HG02884 (cell line): Measurements from ENCODE around the gene TEX47.

Experiments used
- ATAC-seq: cut with Tn5 transposase; IDR thresholded peaks from one replicate; pipeline ENCODE4 v1.9.1; 2021; ENCODE audit warnings: mild to moderate bottlenecking, moderate library complexity; ENCODE audit not compliant: unreplicated experiment

The TEX47 gene

DNA sequence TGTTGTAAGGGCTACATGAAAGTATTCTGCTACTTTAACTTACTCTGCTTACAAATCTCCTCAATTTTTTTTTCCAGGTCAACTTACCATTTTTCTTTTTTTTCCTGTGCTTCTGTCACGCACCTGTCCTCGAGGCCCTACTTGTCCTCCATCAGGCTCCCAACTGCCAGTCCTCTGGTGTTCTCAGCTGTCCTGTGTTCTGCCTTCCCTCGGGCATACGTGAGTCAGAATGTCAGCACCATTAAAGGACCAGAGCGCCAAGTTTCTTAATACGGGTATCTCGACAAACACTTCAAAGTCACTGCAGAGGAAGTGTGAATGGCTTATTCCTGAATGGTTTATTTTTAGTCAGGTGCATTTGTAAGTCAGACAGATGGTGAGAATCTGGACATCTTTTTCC lies at the start of gene TEX47:
TSS of gene TEX47 (minus strand) at position 185 of the 400 bp plus-strand sequence. CDS start 795 bp downstream, outside the sequence.
- no peak for ATAC-seq

DNA sequence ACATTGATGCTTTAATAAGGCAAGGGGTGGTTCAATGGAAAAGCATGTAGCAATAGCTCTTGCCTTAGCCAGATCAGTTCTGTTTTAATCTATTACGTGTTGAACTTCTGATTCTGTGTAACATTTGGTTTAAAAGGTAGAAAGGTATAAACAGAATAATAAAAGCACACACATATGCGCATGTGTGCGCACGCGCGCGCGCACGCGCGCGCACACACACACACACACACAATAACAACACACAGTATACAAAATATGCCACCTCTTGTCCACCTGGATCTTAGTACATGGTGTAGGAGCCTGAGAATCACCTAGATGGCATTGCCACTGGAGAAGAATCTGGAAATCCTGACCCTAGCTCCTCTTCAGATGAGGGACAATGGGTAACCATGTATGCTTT lies 49.6 kb upstream of the TEX47 start:
- no peak for ATAC-seq

DNA sequence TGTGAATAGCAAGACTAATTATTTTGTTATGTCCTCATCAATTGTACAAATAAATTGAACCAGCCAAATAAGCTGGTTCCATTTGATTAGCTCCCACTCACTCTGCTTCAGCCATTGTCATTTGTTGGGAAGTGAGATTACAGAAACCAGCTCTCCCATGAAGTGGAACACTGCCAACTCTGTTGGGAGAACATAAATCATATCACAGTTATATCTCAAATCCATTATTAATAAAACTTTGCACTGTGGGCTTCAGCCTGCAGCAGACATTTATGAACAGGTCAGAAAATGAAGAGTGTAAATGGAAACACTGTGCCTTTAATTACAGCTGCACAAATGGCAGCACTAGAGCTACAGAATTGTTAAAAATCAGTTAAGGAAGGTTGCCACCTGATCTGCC lies 46.7 kb upstream of the TEX47 start:
- no peak for ATAC-seq

DNA sequence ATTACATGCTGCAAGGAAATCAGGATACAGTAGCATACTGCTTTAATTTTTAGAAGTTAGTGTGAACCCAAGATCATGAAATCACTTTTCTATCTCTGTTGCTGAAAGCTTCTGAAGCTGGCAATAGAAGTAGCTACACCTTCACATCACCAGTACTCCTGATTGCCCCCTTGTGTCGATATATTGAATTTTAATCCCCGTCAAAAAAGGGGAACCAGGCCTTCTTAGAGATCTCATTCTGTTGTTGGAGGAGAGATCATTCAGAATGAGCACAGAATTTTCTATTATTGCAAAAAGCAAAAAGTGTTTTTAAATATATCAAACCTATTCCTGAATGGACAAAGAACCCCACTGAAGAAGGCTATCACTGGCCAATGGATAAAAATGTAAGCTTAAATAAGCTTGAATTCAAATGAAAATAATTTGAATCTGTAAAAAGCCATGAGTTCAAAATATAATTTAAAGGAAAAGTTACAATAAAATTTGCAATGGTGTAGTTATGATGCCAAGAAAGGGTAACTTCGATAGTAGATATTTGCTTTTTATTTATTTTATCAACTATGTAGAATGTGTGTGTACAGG lies 39.7 kb upstream of the TEX47 start:
- ATAC-seq, result peak; percentile 95

DNA sequence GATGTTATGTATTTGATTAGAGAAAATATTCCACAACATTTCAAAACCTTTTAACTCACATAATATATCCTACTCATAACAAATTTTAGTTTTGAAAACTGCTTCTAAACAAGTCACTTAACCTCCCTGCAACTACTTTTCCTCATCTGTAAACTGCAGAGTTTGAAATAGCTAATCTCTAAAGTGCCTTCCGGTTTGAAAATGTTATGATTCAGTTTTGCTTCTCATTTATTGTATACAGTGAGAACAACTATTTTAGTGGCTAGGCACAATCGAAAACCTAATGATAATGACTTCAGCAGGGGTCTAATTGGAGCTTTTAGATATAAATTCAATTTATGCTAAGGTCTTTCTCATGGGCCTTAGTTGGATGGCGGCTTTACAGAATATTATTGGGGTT lies 30.7 kb upstream of the TEX47 start:
- ATAC-seq, result no peak

DNA sequence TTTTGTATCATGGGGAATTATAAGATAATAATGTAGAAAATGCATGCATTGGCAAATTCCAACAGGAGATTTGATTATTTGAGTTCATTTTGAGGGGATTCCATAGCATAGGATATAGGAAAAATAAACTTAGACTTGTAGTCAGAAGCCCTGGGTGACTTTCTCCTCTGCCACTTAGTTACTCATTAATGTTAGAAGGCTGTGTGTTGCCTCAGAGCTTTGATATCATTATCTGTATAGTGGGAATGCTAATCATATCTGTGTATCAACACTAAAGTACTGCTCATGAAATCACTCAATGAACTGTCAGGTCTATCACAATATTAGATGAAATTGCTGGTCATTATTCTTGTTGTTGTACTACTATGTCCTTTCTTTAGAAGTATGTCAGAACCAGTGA lies 23.0 kb upstream of the TEX47 start:
- no peak for ATAC-seq

DNA sequence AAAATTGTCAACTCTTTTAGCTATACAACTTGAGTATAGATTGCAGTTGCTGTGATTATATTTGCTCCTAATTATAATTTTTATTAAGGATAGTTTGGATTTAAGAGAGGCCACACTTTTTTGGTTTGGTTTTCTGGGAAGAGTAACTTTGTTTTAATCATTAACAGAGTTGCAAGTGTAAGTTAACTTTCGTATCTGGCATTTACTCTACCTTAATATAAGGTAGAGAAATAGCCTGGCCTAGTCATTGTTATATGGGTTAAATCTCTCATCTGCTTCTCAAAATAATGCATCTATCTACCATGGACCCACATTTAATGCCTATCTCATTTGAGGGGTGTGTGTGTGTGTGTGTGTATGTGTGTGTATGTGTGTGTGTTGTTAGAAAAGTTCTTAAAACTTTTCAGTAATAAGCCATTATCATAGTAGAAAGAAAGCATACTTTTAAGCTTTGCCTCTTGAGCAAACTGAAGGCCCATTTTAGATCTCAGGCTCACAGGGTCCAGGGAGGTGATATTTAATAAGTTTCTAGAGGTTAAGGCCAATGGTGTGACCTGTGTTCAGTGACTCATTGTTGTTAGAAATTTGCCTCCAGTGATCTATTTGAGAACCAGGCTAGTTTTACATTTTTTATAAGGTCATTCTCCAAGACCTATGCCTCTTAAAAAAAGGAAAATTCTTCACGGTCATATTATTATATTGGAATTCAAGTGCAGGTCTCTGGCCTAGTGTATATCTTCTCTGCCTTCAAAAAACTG lies 10.9 kb upstream of the TEX47 start:
- no peak for ATAC-seq

DNA sequence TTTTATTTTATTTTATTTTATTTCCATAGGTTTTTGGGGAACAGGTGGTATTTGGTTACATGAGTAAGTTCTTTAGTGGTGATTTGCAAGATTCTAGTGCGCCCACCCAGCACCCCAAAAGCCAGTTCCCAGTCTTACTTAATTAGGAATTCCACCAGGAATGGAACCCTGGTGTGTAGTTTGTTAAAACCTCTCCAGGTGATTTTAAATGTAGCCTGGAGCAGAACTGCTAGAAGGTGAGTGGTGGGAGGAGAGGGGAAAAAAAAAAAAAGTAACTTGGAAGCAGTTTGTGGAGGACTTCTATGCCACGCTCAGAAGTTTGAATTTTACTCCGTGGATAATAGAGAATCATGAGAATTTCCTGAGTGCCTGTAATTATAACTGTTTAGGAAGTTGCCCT lies 5.5 kb upstream of the TEX47 start:
- ATAC-seq, result no peak

DNA sequence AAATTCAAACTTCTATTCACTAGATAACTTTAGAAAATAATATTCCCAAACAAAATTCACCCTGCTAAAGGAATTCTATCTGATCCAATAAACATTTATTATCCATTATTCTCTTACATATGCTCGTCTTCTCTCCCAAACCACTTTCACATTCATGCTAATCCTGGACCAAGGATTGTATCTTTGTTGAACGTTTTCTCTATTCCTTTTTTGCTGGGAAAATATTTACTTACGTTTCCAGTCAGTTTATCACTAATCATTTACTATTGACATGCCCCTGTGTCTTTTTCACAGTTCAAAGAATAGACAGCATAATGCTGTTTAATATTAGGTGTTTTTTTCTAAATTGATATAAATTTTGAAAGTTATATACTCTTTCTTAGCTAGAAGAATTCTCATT lies 3.2 kb downstream of the TEX47 start:
- no peak for ATAC-seq

DNA sequence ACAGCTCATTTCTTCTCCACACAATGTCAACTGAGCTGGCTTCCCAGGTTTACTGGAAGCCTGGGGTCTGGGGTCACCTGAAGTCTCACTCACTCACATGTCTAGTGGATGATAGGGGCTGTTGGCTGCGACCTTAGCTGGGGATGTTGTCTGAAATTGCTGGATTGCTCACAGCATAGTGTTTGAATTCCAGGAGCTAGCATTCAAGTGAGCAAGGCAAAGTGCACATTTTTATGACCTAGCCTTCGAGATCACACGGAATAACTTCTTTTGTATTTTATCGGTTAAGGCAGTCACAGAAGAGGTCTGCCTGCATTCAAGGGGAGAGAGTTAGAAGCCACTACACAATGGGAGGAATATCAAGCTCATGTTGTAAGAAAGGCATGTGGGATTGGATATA lies 3.6 kb downstream of the TEX47 start:
- no peak for ATAC-seq

DNA sequence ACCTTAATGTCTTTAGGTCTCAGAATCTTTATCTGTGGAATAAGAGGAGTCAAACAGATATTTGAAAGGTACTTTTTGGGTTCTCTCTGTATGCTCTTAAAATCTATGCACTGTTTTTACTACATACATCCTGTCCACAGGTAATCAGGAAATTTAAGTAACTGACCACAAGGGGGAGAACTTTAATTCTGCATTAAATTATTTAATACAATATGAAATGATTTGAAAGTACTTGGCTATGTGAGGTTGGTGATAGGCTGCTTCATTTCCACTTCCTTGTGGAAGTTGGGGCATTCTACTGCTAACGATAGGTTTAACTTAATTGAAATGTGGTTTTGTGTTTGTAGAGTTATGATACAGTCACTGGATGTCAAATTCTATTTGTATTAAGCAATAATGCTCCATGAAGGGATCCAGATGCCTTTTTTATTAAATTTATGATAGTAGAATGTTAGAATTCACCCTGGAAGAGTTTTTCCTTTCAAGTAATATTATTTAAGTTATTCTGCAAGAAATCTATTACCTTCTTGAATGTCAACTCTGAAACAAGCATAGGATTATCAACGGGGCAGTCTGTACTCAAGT lies 6.0 kb downstream of the TEX47 start:
- no peak for ATAC-seq

DNA sequence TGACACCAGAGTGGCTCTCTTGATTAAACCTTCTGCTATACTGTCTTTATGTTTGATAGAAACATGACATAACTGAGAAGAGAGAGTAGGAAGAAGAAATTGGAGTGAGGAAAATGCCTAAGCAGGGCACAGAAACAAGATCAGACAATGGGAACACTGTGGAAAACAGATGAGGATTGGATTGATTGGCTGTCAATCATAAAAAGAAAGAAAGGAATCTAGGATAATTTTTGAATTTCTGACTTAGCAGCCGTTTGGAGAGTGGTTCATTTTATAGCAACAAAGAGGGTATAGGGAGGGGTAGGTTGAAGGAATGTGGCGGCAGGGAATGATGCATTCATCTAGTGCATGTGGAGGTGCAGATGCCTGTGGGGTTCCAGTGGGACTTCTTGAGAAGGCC lies 7.8 kb downstream of the TEX47 start:
- ATAC-seq, result no peak

DNA sequence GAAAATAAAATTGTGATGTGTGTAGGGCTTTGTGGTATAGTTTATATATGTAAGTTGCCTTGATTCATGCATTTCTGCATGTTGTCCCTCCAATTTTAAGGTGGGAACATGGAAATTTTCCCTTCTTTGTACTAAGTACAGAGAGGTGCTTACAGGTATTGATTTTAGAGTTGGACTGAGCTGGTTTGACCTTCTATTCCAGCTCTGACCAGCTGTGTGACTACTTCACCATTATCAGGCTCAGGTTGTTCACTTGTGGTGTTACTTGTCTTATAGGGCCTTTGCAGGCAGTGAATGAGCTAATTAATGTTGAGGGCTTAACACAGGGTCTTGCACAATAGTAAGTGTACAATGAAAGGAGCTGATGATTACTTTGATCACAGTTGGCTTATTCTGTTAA lies 19.7 kb downstream of the TEX47 start:
- ATAC-seq, result no peak

DNA sequence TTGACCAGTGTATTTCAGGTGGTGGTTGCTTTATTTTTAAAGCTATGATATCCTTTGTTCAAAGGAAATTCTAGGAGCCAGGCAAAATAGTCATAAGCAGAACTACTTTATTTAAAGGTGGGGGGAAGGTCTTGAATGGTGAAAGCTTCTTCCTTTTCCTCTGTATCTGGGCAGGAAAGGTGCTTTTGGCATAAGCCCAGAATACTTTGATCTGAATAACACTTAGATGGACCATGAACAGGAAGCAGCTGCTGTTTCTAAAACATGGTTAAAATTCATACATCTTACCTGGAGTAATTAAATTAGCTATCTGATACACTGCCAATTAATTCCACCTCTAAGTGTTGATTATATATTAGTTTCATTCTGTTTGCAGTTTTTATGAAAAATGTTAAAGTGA lies 22.8 kb downstream of the TEX47 start:
- no peak for ATAC-seq

DNA sequence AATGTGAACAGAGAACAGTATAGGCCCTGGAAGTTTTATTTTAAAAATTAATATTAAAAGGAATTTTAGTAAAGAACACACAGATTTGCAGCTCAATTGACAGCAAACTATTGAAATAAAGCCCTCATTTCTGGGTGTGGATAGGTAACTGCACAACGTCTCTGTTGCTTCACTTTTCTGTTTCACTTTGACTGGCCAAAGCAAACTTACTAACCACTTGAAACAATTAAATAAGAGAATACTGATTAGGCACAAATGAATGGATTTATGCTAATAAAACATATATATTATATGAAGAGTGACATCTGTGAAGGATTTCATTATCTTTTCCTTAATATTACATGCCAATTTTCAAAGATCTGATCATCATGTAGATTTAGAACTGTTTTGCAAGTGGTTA lies 24.1 kb downstream of the TEX47 start:
- peak; percentile 53 for ATAC-seq

DNA sequence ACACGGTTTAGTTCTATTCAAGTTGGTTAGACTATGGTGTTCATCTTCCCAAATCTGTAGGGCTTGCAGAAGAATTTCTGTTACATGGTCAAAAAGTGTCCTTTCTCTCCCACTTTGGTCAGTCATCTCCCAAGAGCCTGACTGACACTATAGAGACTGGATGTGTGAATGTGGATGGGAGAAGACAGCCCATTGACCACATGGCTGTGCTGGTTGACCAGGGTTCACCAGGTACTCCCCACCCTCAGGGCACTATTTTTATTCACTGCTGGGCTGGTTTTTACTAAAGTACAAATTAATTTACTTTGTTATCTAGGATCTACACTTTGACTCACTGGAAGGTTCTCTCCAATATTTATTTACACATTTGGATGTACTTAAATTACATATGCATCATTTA lies 33.8 kb downstream of the TEX47 start:
- no peak for ATAC-seq

DNA sequence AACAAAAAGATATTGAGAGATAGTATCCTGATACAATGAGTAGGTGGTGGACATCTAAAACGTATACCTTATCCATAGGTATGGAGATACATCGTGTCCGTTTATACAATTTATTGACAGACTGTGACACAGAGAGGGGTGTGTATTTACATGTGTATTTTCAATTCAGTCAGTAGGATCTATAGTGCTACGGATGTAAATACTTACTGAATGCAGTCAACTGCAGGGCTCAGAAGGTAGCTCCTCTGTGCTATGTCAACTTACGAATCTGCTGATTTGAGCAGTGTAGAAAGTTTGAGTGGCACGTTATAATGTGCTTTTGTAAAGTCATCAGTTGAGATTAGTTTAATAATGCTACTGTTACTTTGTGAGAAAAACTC lies 35.4 kb downstream of the TEX47 start:
- ATAC-seq, result no peak

DNA sequence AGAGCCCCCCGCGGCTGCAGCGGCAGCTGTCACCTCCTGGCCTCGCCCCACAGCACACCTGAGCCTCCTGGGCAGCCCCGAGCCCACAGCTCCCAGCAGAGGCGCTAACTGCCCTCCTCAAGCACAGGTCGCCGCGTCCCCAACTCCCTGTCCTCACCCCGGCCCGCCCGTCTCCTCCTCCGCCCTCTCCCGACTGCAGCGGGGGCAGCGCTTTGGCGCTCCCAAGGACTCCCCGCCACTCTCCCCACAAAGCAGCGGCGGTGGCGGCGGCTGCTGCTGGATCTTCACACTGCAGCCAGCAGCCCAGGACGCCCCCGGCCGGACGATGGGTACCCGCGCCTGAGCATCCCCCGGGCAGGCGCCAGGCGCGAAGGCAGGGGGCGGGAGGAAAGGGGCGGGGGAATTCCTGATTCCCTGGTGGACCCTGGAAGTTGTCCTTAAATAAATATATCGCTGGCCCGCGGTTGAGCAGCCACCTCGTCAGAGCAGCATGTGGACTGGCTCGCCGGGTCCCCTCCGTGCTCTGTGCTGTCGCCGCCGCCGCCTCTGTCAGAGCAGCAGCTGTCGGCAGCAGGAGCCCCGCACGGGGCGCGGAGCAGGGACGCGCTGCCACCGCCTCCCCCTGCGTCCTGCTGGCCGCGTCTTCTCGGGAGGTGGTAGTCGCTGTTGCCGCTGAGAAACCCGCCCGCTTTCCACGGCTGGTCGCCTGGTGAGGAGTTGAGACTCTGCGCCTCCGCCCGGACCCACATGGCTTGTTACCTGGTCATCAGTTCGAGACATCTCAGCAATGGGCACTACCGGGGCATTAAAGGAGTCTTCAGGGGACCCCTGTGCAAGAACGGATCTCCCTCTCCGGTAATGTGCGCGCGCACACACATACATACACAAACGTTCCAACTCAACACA lies 36.1 kb downstream of the TEX47 start, which contains the start of gene ZNF804B:
TSS of gene ZNF804B (plus strand) at position 471 of the 906 bp plus-strand sequence. CDS start at position 748, 277 bp downstream.
- no peak for ATAC-seq

DNA sequence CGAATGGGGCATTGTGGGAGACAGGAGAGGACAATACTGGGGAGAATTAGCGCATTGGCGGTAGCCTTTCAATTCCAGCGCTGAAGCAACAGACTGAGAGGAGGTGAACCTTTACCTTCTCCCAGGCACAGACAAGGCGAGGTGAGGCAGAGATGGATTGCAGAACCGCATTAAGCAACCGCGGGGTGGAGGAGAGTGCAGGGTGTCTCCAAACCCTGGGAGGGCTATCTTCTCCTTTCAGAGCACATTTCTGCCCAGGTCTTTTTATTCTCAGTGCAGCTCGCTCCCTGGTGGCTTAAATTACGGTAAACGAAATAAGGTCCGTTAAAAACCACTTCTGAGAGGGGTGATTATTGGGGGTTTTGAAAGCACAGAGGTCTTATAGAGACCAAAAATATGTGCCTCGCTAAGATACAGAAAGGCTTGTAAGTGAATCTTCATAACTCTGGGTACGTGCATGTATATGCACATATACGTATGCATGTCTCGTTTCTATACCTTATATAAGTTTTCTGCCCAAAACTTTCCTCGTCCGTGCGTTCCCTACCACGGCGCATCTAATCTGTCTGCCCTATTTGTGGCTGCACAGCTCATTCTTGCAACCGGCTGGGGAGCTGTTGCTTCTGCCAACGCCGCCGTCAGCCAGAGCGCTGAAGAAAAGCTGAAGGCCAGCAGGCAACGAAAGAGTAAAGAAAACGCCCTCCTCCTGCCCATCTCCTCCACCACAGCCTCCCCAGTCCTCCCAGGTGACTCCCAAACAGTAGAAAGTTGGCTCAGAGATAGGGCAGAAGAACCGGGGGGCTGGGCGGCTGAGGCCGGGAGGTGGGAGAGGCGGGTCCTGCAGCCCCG lies 36.9 kb downstream of the TEX47 start:
- ATAC-seq, result no peak

DNA sequence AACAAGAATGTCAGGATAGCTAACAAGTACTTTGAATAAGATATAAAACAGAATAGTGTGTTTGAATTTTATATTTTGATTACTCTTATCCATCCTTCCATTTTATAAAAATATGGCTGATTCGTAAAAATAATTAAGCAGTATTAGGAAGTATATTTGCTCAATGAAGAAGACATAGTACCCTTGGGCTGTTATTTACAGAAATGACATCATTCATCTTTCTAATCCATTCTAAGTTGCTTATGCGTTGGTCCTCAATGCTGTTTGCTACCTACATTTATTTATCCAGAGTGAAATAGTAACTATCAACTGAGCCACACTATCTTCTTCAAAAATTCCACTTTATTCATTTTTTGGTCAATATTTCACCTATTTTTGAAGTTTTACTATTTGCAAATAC lies 38.2 kb downstream of the TEX47 start:
- ATAC-seq, result no peak
